Measurements from ENCODE around the gene OR5P2.
"Not testable (repeated sequence)": the region's sequence is repeated elsewhere in the genome, so short reads cannot be mapped to it uniquely, and the experiment has no call there.

OR5P2 gene

DNA sequence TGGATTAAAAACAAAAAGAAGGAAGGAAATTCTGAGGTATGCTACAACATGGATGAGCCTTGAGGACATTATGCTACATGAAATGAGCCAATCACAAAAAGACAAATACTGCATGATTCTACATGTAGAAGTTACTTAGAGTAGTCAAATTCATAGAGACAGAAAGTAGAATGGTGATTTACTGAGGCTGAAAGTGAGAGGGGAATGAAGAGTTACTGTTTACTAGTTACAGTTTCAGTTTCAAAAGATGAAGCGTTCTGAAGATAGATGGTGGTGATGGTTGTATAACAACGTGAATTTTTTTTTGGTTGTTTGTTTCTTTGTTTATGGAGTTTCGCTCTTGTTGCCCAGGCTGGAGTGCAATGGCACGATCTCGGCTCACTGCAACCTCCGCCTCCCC lies 9.5 kb downstream of the OR5P2 start:
- no peak overlapping the region for H3K9ac ChIP-seq (ENCODE audit: low read depth, low read length)
- no peak overlapping the region for H3K4me3 ChIP-seq (ENCODE audit: low read length)
- H3K4me1 ChIP-seq (ENCODE audit: insufficient read depth, low read length), result no peaks in the 10 kb centered on the region
- H3K27me3 ChIP-seq (ENCODE audit: insufficient read depth, low read length), result no peaks in the 10 kb centered on the region
- H3K36me3 ChIP-seq (ENCODE audit: insufficient read depth, low read depth, low read length), result no peaks in the 10 kb centered on the region
- no peak overlapping the region for H3K27ac ChIP-seq (ENCODE audit: low read length)
- peaks cover 3% of the 10 kb centered on the region for H3K9me3 ChIP-seq (ENCODE audit: insufficient read depth, low read depth, low read length)

DNA sequence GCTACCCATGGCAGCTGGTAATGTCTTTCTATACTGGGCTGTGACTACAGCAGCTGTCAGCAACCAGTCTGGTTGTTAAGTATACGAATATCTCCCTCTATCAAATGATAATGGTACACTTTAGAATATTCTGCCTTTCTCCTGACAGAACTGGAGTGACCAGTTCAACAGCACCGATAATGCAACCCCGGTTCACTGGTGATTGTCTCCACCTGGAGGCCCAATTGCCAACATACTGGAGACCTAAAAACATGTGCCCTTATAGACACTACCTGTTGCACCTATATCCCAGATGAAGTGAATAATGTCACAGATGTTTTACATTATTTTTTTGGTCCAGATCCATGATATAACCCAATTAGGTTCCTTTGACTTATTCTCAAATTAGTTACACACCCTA lies 21.1 kb downstream of the OR5P2 start:
- Histone ChIP-seq H3K9ac (ENCODE audit: low read depth, low read length) (no peak overlapping the region), H3K36me3 (ENCODE audit: insufficient read depth, low read depth, low read length) (no peaks in the 10 kb centered on the region), H3K4me1 (ENCODE audit: insufficient read depth, low read length) (no peaks in the 10 kb centered on the region)

DNA sequence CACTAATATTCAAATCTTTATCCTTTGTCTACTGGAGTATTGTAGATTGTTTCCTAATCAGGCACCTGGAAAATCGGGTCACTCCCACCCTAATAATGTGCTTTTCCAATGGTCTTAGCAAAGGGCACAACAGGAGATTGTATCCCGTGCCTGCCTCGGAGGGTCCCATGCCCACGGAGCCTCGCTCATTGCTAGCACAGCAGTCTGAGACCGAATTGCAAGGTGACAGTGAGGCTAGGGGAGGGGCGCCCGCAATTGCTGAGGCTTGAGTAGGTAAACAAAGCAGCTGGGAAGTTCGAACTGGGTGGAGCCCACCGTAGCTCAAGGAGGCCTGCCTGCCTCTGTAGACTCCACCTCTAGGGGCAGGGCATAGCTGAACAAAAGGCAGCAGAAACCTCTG lies 32.4 kb downstream of the OR5P2 start:
- H3K36me3 ChIP-seq (ENCODE audit: insufficient read depth, low read depth, low read length); H3K9ac ChIP-seq (ENCODE audit: low read depth, low read length); H3K27me3 ChIP-seq (ENCODE audit: insufficient read depth, low read length); H3K4me1 ChIP-seq (ENCODE audit: insufficient read depth, low read length); H3K27ac ChIP-seq (ENCODE audit: low read length); H3K4me3 ChIP-seq (ENCODE audit: low read length); H3K9me3 ChIP-seq (ENCODE audit: insufficient read depth, low read depth, low read length): not testable (repeated sequence)

More for the DNA sequence above, 21.1 kb downstream of the OR5P2 start:
- no peak overlapping the region for H3K4me3 ChIP-seq (ENCODE audit: low read length)
- H3K27me3 ChIP-seq (ENCODE audit: insufficient read depth, low read length), result no peaks in the 10 kb centered on the region
- no peaks in the 10 kb centered on the region for H3K9me3 ChIP-seq (ENCODE audit: insufficient read depth, low read depth, low read length)
- no peak overlapping the region for H3K27ac ChIP-seq (ENCODE audit: low read length)

DNA sequence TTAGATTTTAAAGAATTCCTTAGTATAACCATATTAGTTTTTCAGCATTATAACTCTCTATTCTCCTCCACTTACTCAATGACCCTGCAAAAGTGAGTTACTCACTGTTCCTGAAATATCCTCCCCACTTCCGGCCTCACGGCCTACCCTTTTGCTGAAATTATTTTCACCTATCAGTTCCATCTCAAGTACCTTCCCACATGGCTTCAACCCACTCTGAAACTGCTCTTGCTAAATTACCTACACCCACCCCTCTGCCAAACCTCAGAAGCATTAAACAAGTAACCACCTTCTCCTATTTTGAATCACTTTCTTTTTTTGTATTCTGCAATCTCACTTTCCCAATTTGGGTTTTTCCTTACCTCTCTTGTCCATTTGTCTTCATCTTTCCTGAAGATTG lies 37.7 kb downstream of the OR5P2 start:
- H3K9me3 ChIP-seq (ENCODE audit: insufficient read depth, low read depth, low read length), result peaks cover 3% of the 10 kb centered on the region; the same call in 1 of the 2 replicates
- no peaks in the 10 kb centered on the region for H3K4me1 ChIP-seq (ENCODE audit: insufficient read depth, low read length)
- H3K9ac ChIP-seq (ENCODE audit: low read depth, low read length), result no peak overlapping the region
- no peaks in the 10 kb centered on the region for H3K27me3 ChIP-seq (ENCODE audit: insufficient read depth, low read length)
- H3K4me3 ChIP-seq (ENCODE audit: low read length), result no peak overlapping the region
- no peaks in the 10 kb centered on the region for H3K36me3 ChIP-seq (ENCODE audit: insufficient read depth, low read depth, low read length)
- no peak overlapping the region for H3K27ac ChIP-seq (ENCODE audit: low read length)

DNA sequence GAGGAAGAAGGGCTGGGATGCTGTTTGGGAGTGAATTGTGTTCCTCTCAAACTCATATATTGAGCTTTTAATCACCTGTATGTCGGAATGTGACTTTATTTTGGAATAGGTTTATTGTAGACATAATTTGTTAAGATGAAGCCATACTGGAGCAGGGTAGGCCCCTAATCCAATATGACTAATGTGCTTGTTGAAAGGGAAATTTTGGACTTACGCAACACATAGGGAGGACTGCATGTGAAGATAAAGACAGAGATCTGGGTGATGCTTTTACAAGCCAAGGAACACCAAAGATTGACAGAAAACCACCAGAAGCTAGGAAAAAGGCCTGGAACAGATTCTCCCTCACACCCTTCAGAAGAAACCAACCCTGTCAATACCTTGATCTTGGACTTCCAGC lies 47.3 kb downstream of the OR5P2 start:
- no peak overlapping the region for H3K9ac ChIP-seq (ENCODE audit: low read depth, low read length)

More for the DNA sequence above, 47.3 kb downstream of the OR5P2 start:
- Histone ChIP-seq H3K27me3 (ENCODE audit: insufficient read depth, low read length) (no peaks in the 10 kb centered on the region), H3K9me3 (ENCODE audit: insufficient read depth, low read depth, low read length) (no peaks in the 10 kb centered on the region), H3K27ac (ENCODE audit: low read length) (no peak overlapping the region), H3K4me1 (ENCODE audit: insufficient read depth, low read length) (no peaks in the 10 kb centered on the region), H3K36me3 (ENCODE audit: insufficient read depth, low read depth, low read length) (no peaks in the 10 kb centered on the region), H3K4me3 (ENCODE audit: low read length) (no peak overlapping the region)

Measured in iPS-20b (cell line).